ENCODE measurements around the gene AQP6.

GRCh38 chr12:49998453-49998852, 25.7 kb downstream of the AQP6 start:
- TF ChIP-seq POLR2AphosphoS5 (IDR thresholded peaks at IDR 0.05; ENCODE audit: low read depth, low read length) (no peak), POLR2A (IDR thresholded peaks at IDR 0.05; ENCODE audit: low read depth, low read length) (no peak)

All from GM12891 (cell line).